T-helper 1 cell treated with Interleukin-12 subunit alpha and Interleukin-12 subunit beta and Interleukin-4 antibody, amounts not matched to agents 30 ng/mL and 1 ng/mL, for 36 hours (primary cell): ENCODE data around the gene PRRT1. TPM values are rescaled to one million over a fixed set of nuclear protein-coding genes. Genes with fewer than 3 reads are reported as not detected.
"Not testable (repeated sequence)": the region's sequence is repeated elsewhere in the genome, so short reads cannot be mapped to it uniquely, and the experiment has no call there.

Experiments used
- intact Hi-C: fragments of 100-400 bp; cut with micrococcal nuclease; formaldehyde crosslinking; loops from one replicate; pipeline ENCODE4 v1.15.1; 2024
- total RNA-seq: library from RNA; stranded (reverse); gene quantifications from 2 replicates; pipeline ENCODE4 v1.2.3, GENCODE V29; 2022

PRRT1 gene
- total RNA-seq, 1 donor from 2014 or later = 0.32 TPM

DNA sequence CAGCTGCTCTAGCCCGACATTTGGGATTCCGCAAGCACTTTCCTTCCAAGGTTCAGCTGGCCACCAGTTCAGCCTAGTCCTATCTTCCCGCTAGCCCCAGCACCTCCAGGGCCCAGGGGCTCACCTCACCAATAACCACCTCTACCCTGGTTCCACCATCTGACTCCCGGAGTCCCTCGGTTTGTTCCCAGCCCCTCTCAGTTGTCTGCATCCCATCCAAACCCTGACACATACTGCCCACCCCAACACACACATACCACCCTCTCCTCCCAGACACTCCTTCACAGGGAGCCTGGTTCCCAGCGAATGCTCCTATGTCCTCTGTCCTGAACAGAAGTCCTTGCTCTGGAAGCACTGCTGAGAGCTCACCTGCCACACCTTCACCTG lies 43.0 kb downstream of the PRRT1 start:
- intact Hi-C loops = no loop called here

DNA sequence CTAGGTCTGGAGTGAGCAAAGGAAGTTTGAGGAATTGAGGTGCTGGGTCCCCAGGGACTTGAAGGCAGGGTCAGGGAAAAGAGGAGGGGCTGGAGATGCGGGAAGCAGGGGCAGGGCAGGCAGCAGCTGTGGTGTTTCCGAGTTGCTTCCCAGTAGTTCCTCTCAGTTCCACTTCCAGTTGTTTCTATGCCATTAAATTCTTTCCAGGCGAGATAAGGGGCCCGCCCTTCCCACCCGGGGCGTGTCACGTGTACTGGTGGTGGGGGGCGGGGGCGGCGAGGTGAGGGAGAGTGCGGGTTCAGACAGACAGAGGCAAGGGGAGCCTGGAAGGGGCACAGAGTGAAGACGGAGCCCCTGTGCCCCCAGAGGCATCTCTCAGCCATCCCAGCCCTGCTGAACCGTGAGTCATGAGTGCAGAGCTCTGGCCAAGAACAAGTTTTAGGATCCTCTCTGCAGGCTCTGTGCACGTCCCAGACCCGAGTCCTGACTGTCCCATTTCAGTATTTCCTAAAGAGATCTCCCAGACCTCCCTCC lies 43.6 kb downstream of the PRRT1 start:
- intact Hi-C loops = no loop called here

DNA sequence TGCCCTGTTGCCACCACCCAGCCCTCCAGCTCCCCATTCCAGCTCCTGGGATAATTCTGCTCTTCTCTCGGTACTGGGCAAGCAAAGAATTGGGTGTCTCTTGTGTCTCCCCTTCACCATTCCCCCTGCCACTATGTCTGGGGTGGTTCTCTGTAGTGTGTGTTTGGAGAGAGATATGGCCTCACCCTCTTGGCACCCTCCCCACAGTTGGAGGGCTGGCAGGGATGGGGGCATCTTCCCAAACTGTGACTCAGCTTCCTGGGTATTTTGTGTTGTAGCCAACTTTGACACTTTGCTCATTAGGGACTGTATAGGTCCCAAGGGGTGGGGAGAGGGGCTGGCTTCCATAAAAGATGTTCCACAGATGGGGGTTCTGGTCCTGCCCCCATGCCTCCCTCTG lies 44.3 kb downstream of the PRRT1 start:
- intact Hi-C loops = no loop called here

DNA sequence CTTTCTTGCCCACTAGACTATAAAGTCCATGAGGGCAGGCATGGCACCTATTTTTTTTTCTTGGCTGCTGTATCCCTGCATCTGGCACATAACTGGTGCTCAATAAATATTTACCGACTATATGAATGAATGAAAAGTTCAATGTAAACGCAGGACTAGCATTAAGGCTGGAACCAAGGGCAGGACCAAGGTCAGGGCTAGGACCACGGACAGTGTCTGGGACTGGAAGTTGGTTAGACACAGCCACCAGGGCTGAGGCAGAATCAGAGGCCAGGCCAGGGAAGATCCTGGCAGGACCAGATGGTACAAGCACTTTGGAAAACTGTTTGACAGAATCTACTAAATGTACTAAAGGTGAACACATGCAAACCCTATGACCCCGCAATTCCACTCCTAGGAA lies 46.3 kb downstream of the PRRT1 start:
- intact Hi-C loops = no loop called here

DNA sequence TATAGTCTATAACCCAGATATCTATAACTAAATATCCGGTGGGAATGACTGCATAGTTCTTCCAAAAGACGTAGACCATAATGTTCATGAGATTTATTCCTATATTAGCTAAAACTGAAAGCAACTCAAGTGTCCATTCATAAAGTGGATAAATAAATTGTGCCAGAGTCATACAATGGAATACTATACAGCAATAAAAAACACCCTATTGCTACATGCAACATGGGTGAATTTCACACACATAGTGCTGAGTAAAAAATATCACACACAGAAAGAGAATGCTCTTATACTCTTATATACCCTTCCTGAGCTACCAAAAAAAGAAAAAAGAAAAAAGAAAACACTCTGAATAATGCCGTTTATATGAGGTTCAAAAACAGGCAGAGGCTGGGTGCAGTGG lies 49.5 kb downstream of the PRRT1 start:
- intact Hi-C loops = no loop called here

DNA sequence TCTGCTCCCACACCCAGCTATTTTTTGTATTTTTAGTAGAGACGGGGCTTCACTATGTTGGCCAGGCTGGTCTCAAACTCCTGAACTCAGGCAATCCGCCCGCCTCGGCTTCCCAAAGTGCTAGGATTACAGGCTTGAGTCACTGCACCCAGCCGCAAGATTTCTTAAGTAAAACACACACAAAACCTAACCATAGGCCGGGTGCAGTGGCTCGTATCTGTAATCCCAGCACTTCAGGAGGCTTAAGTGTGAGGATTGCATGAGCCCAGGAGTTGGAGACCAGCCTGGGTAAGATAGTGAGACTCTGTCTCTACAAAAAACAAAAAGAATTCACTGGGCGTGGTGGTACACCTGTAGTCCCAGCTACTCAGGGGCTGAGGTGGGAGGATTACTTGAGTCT lies 51.5 kb downstream of the PRRT1 start:
- intact Hi-C loops = not testable (repeated sequence)

Other genes starting within 250 kb of the PRRT1 start
- 2.0 and 2.2 TPM in 2 replicates for gene ZBTB12, start 249.9 kb downstream of the PRRT1 start, total RNA-seq
- 0.12 and 1.7 TPM in 2 replicates for gene C2, start 224.2 kb downstream of the PRRT1 start, total RNA-seq
- gene CFB, start 205.8 kb downstream of the PRRT1 start, total RNA-seq = 0.22 and 0.59 TPM in 2 replicates
- gene NELFE, start 193.0 kb downstream of the PRRT1 start, total RNA-seq = 75.3 and 83.4 TPM in 2 replicates
- 93.7 and 100 TPM in 2 replicates for gene SKIC2, start 192.8 kb downstream of the PRRT1 start, total RNA-seq
- gene DXO, start 179.8 kb downstream of the PRRT1 start, total RNA-seq = 19.9 and 20.8 TPM in 2 replicates
- 4.0 and 4.6 TPM in 2 replicates for gene C4A, start 169.9 kb downstream of the PRRT1 start, total RNA-seq
- gene C4B, start 137.1 kb downstream of the PRRT1 start, total RNA-seq = 4.2 and 4.6 TPM in 2 replicates
- gene CYP21A2, start 113.5 kb downstream of the PRRT1 start, total RNA-seq = 1.0 and 1.4 TPM in 2 replicates
- 5.5 and 6.1 TPM in 2 replicates for gene TNXB, start 42.6 kb downstream of the PRRT1 start, total RNA-seq
- 147 and 155 TPM in 2 replicates for gene ATF6B, start 23.7 kb downstream of the PRRT1 start, total RNA-seq
- gene FKBPL, start 21.7 kb downstream of the PRRT1 start, total RNA-seq = 5.3 and 5.5 TPM in 2 replicates
- 9.8 and 11.1 TPM in 2 replicates for gene PPT2, start 2.2 kb upstream of the PRRT1 start, total RNA-seq
- 6.5 and 6.8 TPM in 2 replicates for gene EGFL8, start 12.7 kb upstream of the PRRT1 start, total RNA-seq
- gene AGPAT1, start 24.1 kb upstream of the PRRT1 start, total RNA-seq = 45.0 and 46.4 TPM in 2 replicates
- gene RNF5, start 26.5 kb upstream of the PRRT1 start, total RNA-seq = 47.0 and 50.0 TPM in 2 replicates
- gene AGER, start 32.3 kb upstream of the PRRT1 start, total RNA-seq = 34.1 and 37.9 TPM in 2 replicates
- gene PBX2, start 38.3 kb upstream of the PRRT1 start, total RNA-seq = 97.7 and 106 TPM in 2 replicates
- 264 and 265 TPM in 2 replicates for gene GPSM3, start 40.7 kb upstream of the PRRT1 start, total RNA-seq
- 0.25 and 0.37 TPM in 2 replicates for gene NOTCH4, start 72.1 kb upstream of the PRRT1 start, total RNA-seq
- gene TSBP1, start 220.0 kb upstream of the PRRT1 start, total RNA-seq = not detected in 2 replicates